ENCODE measurements around the gene MACROH2A1.

Gene MACROH2A1

DNA sequence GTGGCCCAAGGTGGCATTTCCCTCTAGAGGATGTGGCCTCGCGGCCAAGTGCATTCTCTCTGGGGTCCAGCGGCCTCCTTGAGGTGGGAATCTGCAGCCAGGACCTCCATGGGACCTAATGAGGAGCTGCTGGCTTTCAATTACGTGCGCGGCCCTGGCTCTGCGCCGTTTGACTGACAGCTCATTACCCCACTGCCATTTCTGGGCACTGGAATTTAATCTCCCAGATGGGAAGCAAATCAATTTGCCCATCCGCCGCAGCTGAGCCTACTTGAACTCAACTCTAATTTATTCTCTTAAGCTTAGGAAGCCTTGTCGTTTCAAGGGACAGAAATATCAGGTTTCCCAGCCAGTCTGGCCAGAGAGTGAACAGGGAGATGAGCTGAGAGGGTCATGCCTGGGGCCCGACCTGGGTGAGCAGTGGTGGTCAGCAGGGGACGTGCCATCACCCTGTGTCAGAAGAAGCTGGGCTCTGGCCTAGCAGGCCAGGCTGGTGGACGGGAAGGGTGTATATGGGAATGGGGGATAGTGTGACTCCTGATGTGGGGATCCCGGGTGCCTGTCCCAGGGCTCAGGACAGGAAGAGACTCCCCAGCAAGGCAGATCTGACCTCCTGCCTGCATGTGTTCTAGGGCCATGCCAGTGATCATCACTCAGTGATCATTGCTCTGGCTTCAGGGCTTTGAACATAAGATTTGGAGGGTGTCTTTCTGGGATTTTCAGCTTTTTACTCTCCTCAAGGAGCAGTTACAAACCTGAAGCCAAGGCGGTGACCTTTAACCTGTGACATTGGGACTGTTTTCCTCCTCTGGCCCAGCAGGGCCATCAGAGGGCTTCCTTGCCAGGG is 69.7 kb downstream of the MACROH2A1 start:
- TF ChIP-seq, protein P1, sequence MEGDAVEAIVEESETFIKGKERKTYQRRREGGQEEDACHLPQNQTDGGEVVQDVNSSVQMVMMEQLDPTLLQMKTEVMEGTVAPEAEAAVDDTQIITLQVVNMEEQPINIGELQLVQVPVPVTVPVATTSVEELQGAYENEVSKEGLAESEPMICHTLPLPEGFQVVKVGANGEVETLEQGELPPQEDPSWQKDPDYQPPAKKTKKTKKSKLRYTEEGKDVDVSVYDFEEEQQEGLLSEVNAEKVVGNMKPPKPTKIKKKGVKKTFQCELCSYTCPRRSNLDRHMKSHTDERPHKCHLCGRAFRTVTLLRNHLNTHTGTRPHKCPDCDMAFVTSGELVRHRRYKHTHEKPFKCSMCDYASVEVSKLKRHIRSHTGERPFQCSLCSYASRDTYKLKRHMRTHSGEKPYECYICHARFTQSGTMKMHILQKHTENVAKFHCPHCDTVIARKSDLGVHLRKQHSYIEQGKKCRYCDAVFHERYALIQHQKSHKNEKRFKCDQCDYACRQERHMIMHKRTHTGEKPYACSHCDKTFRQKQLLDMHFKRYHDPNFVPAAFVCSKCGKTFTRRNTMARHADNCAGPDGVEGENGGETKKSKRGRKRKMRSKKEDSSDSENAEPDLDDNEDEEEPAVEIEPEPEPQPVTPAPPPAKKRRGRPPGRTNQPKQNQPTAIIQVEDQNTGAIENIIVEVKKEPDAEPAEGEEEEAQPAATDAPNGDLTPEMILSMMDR (IDR thresholded peaks at IDR 0.05; ENCODE audit: insufficient read depth, low read depth, low read length, missing control alignments), result no peak
- no peak overlapping the region for H3K4me3 ChIP-seq (ENCODE audit: low read depth, low read length)

DNA sequence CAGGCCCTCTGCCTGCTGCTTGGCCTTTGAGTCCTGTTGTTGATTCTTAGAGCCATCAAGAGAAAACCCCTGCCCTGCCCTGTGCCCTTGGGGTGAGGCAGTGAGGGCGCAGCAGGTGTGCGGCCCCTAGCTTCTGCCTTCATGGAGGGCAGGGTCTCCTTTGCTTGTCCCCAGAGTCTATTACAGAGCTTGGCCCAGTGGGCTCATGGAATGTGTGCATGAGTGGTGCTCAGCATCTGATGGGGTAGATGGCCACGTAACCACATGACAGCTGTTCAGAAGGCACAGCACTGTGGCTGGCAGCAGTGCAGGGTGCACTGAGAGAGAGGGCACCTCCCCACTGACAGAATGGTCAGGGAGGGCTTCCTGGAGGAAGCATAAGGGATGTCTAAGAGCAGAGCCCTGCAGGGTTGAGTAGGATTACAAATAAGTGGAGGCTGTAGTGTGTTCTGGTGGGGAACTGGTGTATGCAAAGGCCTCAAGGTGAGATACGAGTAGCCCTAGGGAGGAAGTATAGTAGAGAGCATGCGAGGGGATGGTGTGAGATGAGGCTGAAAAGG is 70.8 kb downstream of the MACROH2A1 start:
- TF ChIP-seq, protein P1 (IDR thresholded peaks at IDR 0.05; ENCODE audit: insufficient read depth, low read depth, low read length, missing control alignments), result no peak
- no peak overlapping the region for H3K4me3 ChIP-seq (ENCODE audit: low read depth, low read length)
- DNase-seq (ENCODE audit: low read depth), result no peak

More for the DNA sequence above, 69.7 kb downstream of the MACROH2A1 start:
- DNase-seq (ENCODE audit: low read depth), result no peak

DNA sequence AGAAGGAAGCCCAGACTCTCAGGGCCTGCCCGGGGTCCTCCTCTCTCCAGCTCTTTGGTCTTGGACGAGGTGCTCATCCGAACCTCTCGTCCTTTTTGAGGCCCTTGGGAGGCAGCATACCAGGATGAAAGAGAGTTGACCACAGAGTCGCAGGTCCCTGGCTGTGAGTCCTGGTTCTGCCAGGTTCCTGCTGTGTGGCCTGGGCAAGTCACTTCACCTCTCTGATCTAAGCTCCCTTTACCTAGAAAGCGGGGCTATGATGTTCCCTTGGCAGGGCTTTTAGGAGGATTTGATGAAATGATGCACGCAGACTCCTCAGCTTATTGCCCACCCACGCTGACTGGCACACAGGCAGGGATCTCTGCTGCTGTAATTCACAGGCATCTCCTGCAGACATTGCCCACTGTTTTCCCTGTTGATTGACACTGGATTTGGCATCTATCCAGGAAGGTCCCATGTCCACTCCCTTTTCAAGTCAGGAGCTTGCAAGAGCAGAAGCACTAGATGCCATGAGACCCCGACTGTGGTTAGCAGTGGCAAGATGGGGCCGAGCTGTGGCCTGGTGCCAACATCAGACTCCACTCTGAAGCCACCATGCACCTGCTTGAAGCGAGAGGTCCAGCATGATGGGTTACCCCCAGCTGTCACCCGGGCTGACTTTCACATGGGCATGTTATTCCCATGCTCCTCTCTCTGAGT is 71.5 kb downstream of the MACROH2A1 start:
- no peak overlapping the region for H3K4me3 ChIP-seq (ENCODE audit: low read depth, low read length)
- DNase-seq (ENCODE audit: low read depth), result no peak
- TF ChIP-seq, protein P1 (IDR thresholded peaks at IDR 0.05; ENCODE audit: insufficient read depth, low read depth, low read length, missing control alignments), result no peak

DNA sequence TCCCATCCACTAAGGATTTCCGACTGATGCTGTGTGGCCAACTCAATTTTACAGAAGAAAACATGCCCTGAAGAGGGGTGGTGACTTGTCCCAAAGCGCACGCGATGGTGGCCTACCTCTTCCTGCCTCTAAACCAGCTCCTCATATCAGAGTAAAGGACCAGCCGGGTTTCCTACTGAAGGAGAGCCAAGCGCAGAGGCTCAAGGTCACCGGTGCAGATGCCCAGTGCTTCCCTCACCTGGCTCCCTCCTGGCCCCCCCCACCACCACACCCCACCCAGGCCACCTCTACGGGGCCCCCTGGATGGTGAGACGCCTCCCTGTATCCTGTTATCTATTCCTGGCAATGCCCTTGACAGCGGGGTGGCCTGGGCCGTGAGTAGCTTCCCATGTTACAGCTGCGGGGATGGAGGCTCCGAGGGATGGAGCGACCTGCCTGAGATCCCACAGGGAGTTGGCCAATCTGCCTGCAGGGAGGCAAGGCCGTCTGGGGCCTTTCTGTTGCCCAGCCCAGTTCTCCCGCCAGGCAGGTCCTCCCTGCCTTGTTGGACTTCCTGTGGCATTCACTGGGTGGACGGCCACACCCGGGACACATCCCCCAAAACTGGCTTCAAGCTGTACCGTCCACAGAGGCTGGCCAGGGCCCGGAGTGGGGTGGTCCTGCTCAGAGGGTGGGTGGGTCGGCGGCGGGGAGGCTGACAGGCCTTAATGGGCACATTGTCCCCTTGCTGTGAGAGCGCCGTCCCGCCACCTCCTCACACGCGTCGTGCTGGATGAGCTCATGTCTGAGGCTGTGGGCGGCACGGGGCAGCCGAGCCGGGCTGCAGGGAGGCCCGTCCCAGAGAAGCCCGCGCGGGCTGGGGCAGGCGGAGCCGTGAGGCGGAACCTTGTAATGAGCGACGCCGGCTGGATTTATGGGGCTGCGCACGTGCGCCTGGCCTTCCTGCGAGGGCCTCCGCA is 72.5 kb downstream of the MACROH2A1 start:
- TF ChIP-seq, protein P1 (IDR thresholded peaks at IDR 0.05; ENCODE audit: insufficient read depth, low read depth, low read length, missing control alignments), result no peak
- DNase-seq (ENCODE audit: low read depth), result no peak
- no peak overlapping the region for H3K4me3 ChIP-seq (ENCODE audit: low read depth, low read length)

DNA sequence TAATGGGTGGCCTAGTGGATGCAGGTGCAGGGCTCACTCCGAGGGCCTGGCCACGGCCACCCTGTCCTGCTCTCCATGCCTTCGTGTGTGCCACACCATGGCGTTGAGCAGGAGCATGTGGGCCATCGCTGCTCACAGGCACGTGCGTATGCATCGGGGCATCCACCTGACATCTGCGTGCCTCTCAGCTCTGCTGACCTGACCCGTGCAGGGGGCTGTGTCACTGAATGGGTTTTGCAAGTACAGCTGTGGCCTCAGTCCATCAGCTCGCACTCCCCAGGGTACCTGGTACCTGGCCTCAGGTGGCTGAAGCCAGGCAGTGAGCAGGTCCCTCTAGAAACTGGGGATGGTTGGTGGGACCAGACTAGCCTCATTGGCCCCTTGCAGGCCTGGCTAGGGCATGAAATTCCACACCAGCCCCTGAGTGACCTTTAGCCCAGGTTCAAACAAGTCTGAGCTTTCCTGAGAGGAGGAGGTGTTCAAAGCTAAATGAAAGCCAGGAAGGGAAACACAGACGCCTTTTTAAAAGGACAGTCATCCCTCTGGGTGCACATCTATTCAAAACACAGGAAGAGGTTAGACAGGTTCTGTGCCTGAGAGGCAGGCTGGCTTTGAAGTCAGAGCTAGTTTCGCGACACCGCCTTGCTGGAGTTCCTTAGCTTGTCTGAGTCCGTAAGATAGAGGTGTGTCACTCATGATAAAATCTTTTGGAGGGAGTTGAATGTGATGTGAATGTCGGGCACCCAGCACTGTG is 74.0 kb downstream of the MACROH2A1 start:
- no peak for DNase-seq (ENCODE audit: low read depth)
- TF ChIP-seq, protein P1 (IDR thresholded peaks at IDR 0.05; ENCODE audit: insufficient read depth, low read depth, low read length, missing control alignments), result no peak
- H3K4me3 ChIP-seq (ENCODE audit: low read depth, low read length), result no peak overlapping the region

Data from GM12865 (cell line).